Hepatocyte (in vitro differentiated cells): Measurements from ENCODE around the gene SLC1A5.

Experiments
- EZH2 ChIP-seq: fragments of 200-600 bp; sonication (generic); IDR thresholded peaks from 2 replicates; pipeline ENCODE4 v1.6.1; 2016; ENCODE audit warnings: antibody characterized with exemption, mild to moderate bottlenecking, borderline replicate concordance
- EZH2phosphoT487 ChIP-seq: fragments of 200-600 bp; sonication (generic); IDR thresholded peaks from one replicate; pipeline ENCODE4 v1.6.1; 2018; ENCODE audit warnings: antibody characterized with exemption, mild to moderate bottlenecking, low read depth, moderate library complexity; ENCODE audit not compliant: unreplicated experiment, severe bottlenecking
- TF ChIP-seq, protein P1 (sequence below): fragments of 200-600 bp; sonication (generic); IDR thresholded peaks from 2 replicates; pipeline ENCODE4 v1.5.1; 2016; ENCODE audit warnings: antibody characterized with exemption, mild to moderate bottlenecking; ENCODE audit not compliant: poor library complexity

DNA sequence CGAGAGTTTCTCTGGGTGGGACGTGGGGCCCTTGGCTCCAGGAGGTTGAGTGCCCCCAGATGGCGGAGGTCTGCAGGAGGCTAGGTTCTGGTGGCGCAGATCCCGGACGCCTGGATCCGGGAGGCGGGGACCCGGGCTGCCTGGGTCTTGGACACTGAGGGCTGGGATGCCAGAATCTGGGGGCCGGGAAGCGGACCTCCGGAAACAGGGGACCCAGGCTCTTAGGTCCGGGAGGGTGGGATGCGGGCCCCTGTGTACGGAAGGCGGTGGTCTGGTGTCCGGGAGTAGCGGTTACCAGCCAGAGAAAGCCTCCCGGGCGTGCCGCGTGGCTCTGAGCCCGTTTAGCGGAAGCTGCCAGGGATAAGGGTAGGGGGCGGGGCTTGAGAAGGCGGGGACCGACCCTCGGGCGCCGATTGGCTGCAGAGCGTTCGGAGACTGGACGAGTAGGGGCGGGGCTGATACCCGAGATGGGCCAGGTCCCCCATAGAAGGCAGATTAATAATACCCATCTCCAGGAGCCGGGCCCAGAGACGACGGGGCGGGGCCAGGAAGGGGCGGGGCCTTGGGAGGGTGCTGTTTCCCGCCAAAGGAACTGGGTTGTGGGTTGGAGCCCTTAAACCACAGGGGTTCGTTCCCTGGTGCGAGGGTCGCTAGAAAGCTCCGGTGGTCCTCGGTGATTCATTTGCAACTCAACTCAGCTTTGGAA, at the start of gene SLC1A5:
- TF ChIP-seq EZH2phosphoT487 (no peak), EZH2 (no peak)
- TF ChIP-seq, protein P1, sequence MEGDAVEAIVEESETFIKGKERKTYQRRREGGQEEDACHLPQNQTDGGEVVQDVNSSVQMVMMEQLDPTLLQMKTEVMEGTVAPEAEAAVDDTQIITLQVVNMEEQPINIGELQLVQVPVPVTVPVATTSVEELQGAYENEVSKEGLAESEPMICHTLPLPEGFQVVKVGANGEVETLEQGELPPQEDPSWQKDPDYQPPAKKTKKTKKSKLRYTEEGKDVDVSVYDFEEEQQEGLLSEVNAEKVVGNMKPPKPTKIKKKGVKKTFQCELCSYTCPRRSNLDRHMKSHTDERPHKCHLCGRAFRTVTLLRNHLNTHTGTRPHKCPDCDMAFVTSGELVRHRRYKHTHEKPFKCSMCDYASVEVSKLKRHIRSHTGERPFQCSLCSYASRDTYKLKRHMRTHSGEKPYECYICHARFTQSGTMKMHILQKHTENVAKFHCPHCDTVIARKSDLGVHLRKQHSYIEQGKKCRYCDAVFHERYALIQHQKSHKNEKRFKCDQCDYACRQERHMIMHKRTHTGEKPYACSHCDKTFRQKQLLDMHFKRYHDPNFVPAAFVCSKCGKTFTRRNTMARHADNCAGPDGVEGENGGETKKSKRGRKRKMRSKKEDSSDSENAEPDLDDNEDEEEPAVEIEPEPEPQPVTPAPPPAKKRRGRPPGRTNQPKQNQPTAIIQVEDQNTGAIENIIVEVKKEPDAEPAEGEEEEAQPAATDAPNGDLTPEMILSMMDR, result no peak
